Activated T-helper 9 cell treated with anti-CD3 and anti-CD28 coated beads, Interleukin-2, amount 50 U/mL, for 16 hours (primary cell): ENCODE measurements around the gene ACTN1.

Experiments
- DNase-seq: peaks from one replicate; pipeline ENCODE4 v3.0.0-alpha.2; 2020; ENCODE audit warnings: low read depth

Gene ACTN1

GRCh38 chr14:68936476-68936875, 42.6 kb downstream of the ACTN1 start:
- DNase-seq: no peak

DNA sequence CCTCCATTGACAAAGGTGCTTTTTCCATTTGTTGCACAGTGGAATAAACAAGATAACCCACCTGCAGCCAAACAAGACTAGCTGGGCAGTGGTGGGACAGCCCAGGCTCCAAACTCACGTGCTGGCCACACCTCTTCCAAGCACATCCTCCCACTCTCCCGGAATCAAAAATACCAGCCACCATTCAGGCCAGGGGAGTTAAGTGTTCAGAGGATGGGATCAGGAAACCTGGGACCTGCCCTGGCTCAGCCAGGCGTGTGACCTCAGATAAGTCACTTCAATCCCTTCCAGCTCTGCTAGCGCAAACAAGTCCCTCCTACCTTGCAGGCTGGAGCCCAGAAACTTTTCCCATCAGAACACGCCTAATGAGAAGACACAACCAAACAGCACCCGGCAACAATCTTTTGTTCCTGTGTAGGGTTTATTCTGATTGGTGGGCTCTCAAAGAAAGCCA, 43.3 kb downstream of the ACTN1 start:
- no peak for DNase-seq

DNA sequence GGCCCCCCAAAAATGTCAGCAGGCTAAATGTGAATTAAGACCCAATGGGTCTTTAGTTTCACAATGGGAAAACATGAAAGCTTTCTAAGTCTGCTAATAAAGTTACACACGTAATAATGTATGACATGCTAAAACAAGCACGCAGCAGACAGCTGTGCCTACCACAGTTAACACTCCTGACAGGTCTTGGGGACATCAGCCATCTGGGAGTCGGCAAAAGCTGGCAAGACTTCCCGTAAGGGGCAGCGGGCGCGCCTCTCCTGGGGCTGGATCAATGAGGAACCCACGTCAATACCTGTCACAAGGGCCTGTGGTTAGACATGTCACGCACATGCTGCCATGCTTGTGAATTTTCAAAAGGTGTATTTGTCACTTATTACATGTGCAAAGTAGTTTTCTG, 45.0 kb downstream of the ACTN1 start:
- DNase-seq: no peak

DNA sequence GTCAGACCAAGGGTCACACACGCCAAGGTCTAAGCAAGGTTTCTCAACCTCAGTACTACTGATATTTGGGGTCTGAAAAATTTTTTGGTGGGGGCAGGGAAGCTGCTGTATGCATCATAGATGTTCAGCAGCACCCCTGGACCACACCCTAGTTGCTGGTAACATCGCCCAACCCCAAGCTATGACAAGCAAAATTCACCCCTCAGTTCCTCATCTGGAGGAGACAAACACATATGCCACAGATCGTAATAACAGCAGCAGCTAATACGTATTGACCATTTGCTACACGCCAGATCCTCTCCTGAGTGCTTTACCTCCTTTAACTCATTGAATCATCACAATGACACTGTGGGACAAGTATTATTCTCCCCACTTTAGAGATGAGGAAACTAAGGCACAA, 46.4 kb downstream of the ACTN1 start:
- DNase-seq: no peak

GRCh38 chr14:68932231-68932630, 46.9 kb downstream of the ACTN1 start:
- DNase-seq: no peak

DNA sequence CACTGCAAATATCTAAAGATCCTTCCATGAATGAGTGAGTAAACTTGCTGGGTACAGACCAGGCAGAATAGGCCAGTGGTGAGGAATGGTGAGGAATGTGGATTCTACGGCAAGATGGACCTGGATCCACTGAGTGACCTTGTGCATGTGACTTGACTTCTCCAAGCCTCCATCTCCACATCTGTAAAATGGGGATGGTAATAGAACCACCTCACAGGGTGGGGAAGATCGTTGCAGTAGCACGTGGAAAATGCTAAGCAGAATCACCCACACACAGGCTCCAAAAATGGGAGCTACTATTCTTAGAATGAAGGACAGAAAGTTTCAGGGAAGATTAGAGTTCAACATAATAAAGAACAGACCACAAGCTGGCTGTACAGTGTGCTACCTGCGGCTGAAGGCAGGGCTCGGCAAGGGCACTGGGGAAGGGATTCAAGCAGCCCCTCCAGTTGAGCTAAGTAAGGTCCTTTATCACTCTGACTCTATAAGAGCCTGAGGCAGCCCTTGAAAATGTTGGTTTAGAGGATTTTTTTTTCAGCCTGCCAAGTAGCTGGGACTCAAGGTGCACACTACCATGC, 47.5 kb downstream of the ACTN1 start:
- no peak for DNase-seq

DNA sequence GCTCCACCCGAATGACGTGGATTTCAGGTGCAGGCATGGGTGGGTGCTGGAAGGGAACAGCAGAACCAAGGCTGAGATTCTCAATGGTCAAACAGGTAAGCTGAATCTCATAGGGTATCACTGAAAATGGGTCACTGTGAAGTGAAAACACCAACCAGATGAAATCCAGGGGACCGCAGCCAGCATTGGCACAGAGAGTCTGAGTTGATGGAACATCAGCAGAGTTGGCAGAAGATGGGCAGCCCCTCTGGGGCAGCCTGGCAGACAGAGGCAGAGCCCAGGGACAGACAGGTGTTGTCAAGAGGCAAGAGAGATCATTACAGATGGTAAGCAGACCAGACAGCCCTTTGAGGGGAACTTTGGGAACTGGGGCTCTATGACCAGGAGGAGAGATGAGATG, 48.0 kb downstream of the ACTN1 start:
- no peak for DNase-seq

DNA sequence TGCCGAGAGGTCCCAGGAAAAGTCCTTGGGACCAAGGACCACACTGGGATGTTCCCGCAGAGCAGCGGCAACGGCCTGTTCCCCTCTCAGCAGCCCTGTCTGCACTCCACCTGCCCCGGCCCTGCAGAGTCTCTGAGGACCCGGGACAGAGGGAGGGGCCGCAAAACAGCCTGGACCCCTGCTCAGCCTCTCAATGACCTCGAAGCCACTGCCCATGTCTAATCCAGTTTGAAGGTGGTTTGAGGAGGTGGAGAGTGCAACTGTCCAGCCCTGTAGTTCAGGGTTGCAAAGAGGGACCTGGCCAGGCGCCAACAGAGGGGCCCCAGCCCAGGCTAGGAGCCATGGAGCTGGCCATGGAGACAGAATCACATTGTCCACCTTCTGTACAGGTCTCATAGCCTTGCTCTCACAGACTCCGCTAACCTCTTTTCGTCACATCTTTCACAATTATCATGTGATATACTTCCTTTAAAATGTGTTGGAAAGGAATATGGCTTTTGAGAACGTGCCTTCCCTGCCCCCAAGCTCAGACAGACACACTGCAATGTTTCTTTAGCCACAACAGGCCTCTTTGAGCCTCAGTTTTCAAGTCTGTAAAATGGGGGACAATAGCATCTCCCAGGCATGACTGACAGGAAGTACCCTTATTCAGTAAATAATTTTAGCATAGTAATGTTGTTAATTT, 49.3 kb downstream of the ACTN1 start:
- no peak for DNase-seq

GRCh38 chr14:68928770-68929550, 50.1 kb downstream of the ACTN1 start:
- no peak for DNase-seq

- no peak for DNase-seq
Measured at GRCh38 chr14:68927956-68928675, 51.0 kb downstream of the ACTN1 start.

DNA sequence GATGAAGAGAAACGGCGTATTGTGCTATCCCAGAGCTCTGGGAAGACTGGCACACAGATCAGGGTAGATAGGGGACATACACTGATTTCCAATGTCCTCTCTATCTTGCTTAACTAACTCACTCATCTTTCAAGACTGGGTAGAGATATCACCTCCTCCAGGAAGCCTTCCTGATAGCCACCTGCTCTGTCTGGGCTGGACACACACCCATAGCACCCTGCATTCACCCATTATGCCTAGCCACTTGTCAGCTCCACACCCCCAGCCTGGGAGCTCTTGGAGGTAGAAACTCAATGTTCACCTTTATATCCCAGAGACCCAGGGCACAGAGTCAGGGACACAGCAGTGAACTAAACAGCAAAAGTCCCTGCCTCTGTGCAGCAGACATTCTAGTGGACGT, 52.0 kb downstream of the ACTN1 start:
- DNase-seq: no peak

DNA sequence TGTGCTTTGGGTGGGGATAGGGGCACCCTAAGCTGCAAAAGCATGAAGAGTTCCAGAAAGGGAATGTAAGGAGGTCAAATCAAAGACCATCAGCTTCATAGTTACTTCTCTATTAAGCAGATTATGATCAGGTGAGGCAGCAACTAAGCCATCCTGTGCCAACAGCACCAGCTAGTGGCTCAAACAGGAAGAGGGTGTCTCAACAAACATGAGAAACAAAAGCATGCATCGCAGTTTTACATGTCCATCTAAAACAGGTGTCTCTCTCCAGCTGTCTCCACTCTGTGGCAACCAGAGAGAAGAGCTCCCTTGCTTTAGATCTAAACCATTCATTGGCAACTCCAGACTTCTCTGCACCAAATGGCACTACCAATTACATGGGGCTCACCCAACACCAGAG, 52.9 kb downstream of the ACTN1 start:
- no peak for DNase-seq

DNA sequence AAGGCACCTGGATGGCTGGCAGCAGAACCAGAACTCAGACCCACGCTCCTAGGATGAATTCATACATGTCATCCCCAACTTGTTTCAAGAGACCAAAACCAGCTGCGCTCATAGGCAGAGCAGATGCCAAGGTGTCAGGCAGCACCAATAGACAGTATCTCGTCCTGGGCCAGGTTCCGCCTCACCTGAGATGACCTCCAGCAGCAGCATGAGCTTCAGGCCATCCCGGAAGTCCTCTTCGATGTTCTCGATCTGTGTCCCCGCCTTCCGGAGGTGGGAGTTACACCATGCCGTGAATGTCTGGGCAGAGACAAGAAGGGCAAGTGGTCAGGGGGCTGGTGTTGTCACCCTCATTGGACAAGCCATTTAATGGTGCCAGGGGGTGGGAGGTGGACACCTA, 53.7 kb downstream of the ACTN1 start:
- no peak for DNase-seq

- DNase-seq: no peak
Measured at GRCh38 chr14:68924186-68925158, 54.6 kb downstream of the ACTN1 start.

GRCh38 chr14:68922886-68923285, 56.2 kb downstream of the ACTN1 start:
- DNase-seq: no peak

- no peak for DNase-seq
Measured at GRCh38 chr14:68922201-68922621, 56.9 kb downstream of the ACTN1 start.

DNA sequence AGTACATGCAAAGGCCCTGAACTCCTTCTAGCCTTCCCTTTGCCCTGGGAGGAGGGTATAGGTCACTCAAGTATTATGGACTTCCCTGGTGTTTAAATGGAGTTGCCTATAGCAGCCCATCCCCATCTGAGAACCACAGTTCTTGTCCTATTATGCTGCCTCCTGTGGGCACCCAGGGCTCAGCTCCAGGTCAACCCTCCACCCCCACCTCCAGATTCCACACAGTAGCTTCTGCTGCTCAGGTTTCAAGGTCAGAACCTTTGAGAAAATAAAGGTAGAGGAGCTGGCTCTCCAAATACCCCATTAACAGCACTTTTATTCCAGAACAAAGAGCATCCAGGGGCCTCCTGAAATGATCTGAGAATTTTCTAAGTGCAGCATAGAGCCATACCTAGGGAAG, 57.4 kb downstream of the ACTN1 start:
- DNase-seq: no peak

DNA sequence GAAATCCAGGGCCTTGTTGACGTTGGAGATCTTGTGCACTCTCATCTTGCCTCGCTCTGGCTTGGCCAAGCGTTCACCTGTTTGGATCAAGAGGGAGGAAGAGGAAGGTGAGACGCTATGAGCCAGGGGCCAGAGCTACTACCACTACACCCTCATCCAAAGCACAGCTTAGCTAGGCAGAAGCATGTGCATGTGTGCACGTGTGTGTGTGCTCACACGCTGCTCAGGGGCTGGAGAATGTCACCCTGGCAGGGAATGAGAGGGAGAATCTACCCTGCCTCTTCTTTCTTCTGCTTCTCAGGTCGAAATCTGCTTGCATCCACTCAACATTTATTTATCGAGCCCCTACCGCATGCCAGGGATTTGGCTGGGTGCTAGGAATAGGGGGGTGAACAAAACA, 58.1 kb downstream of the ACTN1 start:
- no peak for DNase-seq

DNA sequence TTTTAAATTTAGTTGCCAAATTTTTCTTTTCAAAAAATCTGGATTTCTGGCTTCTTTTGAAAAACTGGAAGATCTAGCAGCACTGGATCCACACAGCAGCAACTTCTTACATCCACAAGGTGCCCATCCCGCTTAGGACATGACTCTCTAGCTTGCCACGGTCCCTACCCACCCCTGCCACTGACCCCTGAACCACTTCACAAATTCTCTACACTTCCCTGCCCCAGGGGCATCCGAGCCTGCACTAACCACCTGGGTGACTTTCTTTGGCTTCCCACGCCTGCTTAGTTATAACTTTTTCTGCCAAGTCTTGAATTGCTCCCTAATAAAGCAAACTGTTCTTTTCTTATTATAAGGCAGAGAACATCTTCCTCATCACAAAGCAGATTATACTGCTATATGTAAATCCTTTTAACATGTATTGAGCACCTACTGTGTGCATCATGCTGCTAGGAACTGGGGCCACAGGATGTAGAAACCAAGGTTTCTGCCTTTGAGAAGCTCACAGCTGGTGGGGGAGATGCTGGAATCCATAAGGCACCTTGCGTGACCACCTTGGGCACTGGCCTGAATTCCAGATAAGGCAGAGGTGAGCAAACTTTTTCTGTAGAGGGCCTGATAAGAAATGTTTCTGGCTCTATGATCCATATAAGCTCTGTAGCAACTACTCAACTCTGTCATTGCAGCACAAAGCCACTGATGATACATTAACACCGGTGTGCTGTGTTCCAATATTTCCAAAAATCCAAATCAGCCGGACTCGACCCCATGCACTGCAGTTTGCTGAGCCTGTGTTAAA, 59.8 kb downstream of the ACTN1 start:
- no peak for DNase-seq

GRCh38 chr14:68918612-68919011, 60.5 kb downstream of the ACTN1 start:
- DNase-seq: no peak
